Kidney capillary endothelial cell (primary cell): ENCODE measurements around the gene DCDC2.
"Not testable (repeated sequence)": the region's sequence is repeated elsewhere in the genome, so short reads cannot be mapped to it uniquely, and the experiment has no call there.

Source experiments
- DNase-seq: peaks from one replicate; pipeline ENCODE4 v3.0.0-alpha.2; 2018; ENCODE audit warnings: low spot score

The DCDC2 gene

GRCh38 chr6:24378473-24379097 lies 20.7 kb upstream of the DCDC2 start:
- DNase-seq = no peak

- no peak for DNase-seq
Measured at GRCh38 chr6:24376871-24377270, 19.0 kb upstream of the DCDC2 start.

DNA sequence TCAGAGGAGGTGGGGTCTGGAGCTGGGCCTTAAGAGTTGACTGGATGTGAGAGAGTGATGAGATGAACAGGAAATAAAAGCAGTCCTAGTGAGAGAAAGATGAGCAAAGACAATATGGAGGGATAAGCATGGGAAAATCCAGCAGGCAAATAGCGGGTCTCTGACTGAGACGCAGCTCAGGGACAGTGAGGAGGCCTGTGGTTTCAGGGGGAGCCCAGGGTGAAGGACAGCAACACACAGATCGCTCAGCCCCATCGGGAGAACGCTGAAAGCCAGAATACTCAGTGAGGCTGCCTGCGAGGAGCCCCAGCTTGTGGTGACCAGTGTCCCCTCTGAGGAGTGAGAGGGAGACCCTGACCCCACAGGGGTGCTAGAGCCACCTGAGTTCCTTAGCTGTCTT lies 16.8 kb upstream of the DCDC2 start:
- DNase-seq = no peak

DNA sequence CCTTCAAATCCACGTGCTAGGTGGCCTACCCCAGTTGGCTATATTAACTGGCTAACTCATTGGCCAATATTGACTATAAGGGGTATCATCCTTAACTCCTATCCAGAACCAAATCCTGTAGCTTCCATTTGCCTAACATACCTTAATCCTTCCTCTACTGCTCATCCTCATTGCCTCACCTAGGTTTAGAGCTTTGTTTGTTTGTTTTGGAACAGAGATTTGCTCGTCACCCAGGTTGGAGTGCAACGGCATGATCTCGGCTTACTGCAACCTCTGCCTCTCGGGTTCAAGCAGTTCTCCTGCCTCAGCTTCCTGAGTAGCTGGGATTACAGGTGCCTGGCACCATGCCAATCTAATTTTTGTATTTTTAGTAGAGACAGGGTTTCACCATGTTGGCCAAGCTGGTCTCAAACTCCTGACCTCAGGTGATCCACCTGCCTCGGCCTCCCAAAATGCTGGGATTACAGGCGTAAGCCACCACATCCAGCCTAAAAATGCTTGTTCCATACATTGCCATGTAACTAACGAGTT lies 7.3 kb upstream of the DCDC2 start:
- not testable (repeated sequence) for DNase-seq

- DNase-seq = not testable (repeated sequence)
Measured at GRCh38 chr6:24362363-24362762, 4.5 kb upstream of the DCDC2 start.

- peak; percentile 25 for DNase-seq
Measured at GRCh38 chr6:24359640-24360454, 2.0 kb upstream of the DCDC2 start.

- no peak for DNase-seq
Measured at GRCh38 chr6:24358219-24358821, 461 bp upstream of the DCDC2 start.

GRCh38 chr6:24356310-24356973 lies 1.4 kb downstream of the DCDC2 start:
- DNase-seq = no peak

DNA sequence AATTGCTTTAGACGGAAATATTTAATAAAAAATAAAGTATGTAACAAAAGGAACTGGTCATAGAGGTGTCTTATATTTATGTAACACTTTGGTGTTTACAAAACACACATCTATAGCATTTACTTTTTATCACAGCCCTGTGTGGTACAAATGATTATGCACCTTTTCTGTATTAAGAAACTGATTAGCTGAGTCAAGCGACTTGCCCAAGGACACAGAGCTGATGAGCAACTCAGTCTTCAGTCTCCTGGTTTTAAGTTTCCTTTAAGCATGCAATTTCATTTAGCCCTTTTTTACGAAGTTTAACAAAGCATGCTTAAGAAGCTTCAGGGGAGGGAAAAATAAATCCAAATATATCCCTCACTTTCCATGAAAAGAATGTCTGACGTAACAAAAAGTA lies 2.5 kb downstream of the DCDC2 start:
- DNase-seq = no peak

- no peak for DNase-seq
Measured at GRCh38 chr6:24353861-24354260, 4.0 kb downstream of the DCDC2 start.

DNA sequence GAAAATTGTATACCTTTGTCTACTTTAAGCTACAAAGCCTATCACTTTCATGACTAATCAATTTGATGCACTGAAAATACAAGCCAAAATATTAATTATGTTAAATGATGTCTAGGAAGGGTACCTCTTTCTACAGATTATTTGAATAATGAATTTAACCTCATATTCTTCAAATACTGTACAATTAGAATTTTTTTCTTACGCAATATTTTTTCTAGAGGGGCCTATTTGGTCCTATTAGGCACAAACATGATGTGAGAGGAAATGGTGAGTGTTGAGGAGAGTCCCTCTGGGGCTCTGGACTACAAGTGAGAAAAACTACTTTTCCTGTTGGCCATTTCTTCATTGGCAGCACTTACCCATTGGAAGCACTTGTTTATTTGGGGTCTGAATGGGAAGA lies 5.4 kb downstream of the DCDC2 start:
- no peak for DNase-seq

DNA sequence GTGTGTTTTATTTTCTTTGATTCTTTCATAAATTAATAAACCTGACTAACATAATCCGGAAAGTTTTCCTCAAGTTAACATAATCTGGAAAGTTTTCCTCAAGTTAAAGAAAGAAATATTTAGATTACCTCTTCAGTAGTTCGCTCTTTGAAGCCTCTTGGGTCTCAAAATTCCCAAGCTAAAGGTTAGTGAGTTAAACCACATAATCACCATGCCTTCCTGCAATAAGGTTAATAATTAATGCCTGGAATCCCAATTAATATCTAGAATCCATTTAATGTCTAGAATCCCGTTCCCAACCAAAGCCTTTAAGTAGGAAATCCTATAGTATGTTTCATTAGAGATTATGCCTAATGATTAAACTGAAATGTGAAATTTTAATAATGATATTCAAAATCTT lies 12.9 kb downstream of the DCDC2 start:
- no peak for DNase-seq

DNA sequence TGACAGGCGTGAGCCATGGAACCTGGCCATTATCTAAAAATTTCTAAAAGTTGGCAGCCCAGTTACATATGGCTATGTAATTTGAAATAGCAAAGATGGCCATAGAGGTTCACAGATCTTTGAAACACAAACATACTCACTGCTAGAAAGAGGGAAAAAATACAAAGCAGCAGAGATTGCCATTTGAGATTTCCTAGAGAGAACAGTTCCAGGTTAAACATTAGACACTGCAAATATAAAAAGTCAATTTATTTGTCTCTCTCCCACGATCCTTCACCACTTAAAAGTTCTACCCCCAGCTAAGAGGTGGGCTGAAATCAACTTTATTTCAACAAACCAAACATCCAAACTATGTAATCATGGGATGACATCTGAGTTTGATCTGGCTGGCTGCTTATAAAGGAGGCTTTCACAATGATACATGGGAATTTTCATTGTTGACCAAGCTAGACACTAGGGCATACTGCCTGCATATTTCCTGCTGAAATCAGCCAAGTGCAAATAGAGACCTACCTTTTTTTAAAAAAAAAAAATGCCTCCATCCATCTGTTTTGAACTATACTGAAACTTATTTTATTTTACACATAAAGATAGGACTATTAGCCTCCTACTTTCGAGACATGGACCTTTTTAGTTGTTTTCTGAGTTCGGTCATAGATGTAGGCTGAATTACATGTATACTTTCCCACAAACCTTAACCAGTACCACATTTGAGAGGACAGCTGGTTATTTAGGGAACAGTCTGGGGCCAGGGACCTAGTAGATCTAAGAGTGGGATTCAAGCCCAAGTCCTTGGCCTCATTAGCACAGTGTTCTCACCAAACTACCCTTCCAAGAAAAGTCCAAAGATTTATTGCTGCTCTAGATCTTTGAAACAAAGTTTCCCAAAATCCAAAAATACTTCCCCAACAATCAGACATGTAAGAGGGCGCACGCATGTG lies 16.6 kb downstream of the DCDC2 start:
- no peak for DNase-seq

- DNase-seq = no peak
Measured at GRCh38 chr6:24339932-24340331, 17.9 kb downstream of the DCDC2 start.

- no peak for DNase-seq
Measured at GRCh38 chr6:24334285-24334684, 23.6 kb downstream of the DCDC2 start.

DNA sequence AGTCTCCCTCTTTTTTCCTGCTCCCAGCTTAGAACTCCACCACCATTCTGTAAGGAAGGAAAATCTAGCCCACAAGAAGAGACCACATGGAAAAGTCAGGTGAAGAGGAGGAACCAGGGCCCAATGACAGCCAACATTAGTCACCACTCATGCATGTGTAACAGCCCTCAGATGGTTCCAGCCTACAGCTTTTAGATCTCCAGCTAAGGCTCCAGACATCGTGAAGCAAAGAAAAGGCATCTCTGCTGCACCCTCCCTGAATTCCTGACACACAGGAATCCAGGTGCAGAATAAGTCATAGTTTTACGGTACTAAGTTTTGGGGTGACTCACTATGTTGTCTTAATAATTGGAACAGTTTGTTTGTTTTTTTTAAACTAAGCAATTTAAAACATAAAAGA lies 25.5 kb downstream of the DCDC2 start:
- DNase-seq = no peak

DNA sequence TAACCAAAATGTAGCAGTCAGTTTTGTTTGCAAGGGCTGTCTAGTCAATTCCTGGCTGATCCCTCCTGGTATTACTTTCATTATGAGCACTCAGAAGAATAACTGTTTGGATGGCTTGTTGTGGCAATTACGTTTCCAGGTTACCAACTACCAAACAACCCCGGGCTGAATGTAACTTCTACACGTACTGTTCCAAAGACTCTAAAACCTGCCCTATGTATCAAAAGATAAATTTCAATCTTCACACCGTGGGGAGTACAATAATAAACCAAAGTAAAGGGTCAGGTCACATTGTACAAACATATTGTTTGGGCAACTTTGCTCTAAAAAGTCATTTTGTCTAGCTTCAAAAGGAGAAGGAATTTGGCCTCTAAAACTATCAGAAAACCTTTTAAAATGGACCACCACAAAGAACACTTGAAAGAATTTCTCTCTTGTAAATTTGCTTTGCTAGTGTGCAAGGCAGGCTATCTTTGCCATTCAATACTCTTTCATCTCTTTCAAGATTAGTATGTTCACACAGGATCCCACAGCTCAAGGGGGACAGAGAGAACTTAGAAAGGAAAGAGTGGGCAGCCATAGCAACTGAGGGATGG lies 27.6 kb downstream of the DCDC2 start:
- DNase-seq = no peak

GRCh38 chr6:24329451-24329850 lies 28.4 kb downstream of the DCDC2 start:
- no peak for DNase-seq

GRCh38 chr6:24329022-24329421 lies 28.8 kb downstream of the DCDC2 start:
- DNase-seq = no peak

- DNase-seq = no peak
Measured at GRCh38 chr6:24327756-24328155, 30.1 kb downstream of the DCDC2 start.

DNA sequence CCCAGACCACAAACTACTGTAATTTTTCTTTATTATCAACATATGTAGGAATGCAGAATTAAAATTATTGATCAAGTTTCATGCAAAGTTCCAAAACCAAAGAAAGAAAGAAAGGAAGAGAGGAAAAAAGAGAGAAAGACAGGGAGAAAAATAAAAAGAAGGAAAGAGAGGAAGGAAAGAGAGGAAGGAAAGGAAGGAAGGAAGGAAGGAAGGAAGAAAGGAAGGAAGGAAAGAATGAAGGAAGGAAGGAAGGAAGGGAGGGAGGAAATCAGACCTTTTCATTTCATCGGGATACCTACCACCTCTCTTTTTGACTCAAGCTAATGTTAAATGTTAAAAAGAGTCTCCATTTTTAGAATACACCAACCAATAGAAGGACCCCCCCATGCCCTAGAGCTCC lies 31.9 kb downstream of the DCDC2 start:
- DNase-seq = no peak
